ENCODE measurements around the gene AHDC1. TPM values are rescaled to one million over a fixed set of nuclear protein-coding genes. Genes with fewer than 3 reads are reported as not detected.

The AHDC1 gene
- total RNA-seq, 2 donors from 2014 or later = 27.1 to 83.7 TPM

GRCh38 chr1:27612718-27613117 is 8.8 kb upstream of the AHDC1 start:
- H3K4me3 ChIP-seq = no peak overlapping the region
- 93% methylated on average over 12 of the region's 12 CpGs for WGBS
- H3K27ac ChIP-seq = no peak overlapping the region
- no peak for TF ChIP-seq POLR2A (IDR thresholded peaks at IDR 0.05)
- no peak for TF ChIP-seq POLR2AphosphoS5 (IDR thresholded peaks at IDR 0.05)
- intact Hi-C loops (cut with DNase I) = no loop called here
- no peaks in the 10 kb centered on the region for H3K9me3 ChIP-seq
- H3K27me3 ChIP-seq (replicated peaks; ENCODE audit: insufficient read depth) = no peaks in the 10 kb centered on the region
- no peaks in the 10 kb centered on the region for H3K36me3 ChIP-seq
- H3K4me1 ChIP-seq (replicated peaks) = no peaks in the 10 kb centered on the region
- no peak for DNase-seq (ENCODE audit: low spot score)

GRCh38 chr1:27611450-27611849 is 7.5 kb upstream of the AHDC1 start:
- TF ChIP-seq POLR2A (IDR thresholded peaks at IDR 0.05) (no peak), POLR2AphosphoS5 (IDR thresholded peaks at IDR 0.05) (no peak), CTCF (IDR thresholded peaks at IDR 0.05) (no peak)
- intact Hi-C loops (cut with DNase I) = no loop called here
- Histone ChIP-seq H3K4me3 (no peak overlapping the region), H3K4me1 (replicated peaks) (no peaks in the 10 kb centered on the region), H3K9me3 (no peaks in the 10 kb centered on the region), H3K27ac (no peak overlapping the region), H3K36me3 (no peaks in the 10 kb centered on the region), H3K27me3 (replicated peaks; ENCODE audit: insufficient read depth) (no peaks in the 10 kb centered on the region)
- WGBS = 79% methylated on average over 4 of the region's 4 CpGs
- DNase-seq (ENCODE audit: low spot score) = no peak

- Histone ChIP-seq H3K4me1 (replicated peaks) (no peaks in the 10 kb centered on the region), H3K4me3 (no peak overlapping the region), H3K9me3 (no peaks in the 10 kb centered on the region), H3K27me3 (replicated peaks; ENCODE audit: insufficient read depth) (no peaks in the 10 kb centered on the region), H3K36me3 (no peaks in the 10 kb centered on the region), H3K27ac (no peak overlapping the region)
- TF ChIP-seq CTCF (IDR thresholded peaks at IDR 0.05) (no peak), POLR2A (IDR thresholded peaks at IDR 0.05) (no peak), POLR2AphosphoS5 (IDR thresholded peaks at IDR 0.05) (no peak)
- intact Hi-C loops (cut with DNase I) = loop anchor here (2.0 kb wide), 1 partner anchor 53 kb away; no protein-coding TSS in a partner anchor
- no peak for DNase-seq (ENCODE audit: low spot score)
- 78% methylated on average over 12 of the region's 12 CpGs for WGBS
These were observed 5.8 kb upstream of the AHDC1 start for GRCh38 chr1:27609618-27610240.

GRCh38 chr1:27609210-27609555 is 5.2 kb upstream of the AHDC1 start:
- no peaks in the 10 kb centered on the region for H3K36me3 ChIP-seq
- H3K27me3 ChIP-seq (replicated peaks; ENCODE audit: insufficient read depth) = no peaks in the 10 kb centered on the region
- WGBS = 56% methylated on average over 3 of the region's 3 CpGs
- no peak for DNase-seq (ENCODE audit: low spot score)
- no peak overlapping the region for H3K4me3 ChIP-seq
- intact Hi-C loops (cut with DNase I) = loop anchor here (2.0 kb wide), 1 partner anchor 54 kb away; no protein-coding TSS in a partner anchor
- no peak for TF ChIP-seq POLR2A (IDR thresholded peaks at IDR 0.05)
- TF ChIP-seq CTCF (IDR thresholded peaks at IDR 0.05) = no peak
- no peak for TF ChIP-seq POLR2AphosphoS5 (IDR thresholded peaks at IDR 0.05)
- no peaks in the 10 kb centered on the region for H3K4me1 ChIP-seq (replicated peaks)
- no peaks in the 10 kb centered on the region for H3K9me3 ChIP-seq
- H3K27ac ChIP-seq = no peak overlapping the region

- intact Hi-C loops (cut with DNase I) = no loop called here
- TF ChIP-seq POLR2AphosphoS5 (IDR thresholded peaks at IDR 0.05) (no peak), POLR2A (IDR thresholded peaks at IDR 0.05) (no peak), CTCF (IDR thresholded peaks at IDR 0.05) (no peak)
- H3K27me3 ChIP-seq (replicated peaks; ENCODE audit: insufficient read depth) = no peaks in the 10 kb centered on the region
These were observed 3.4 kb upstream of the AHDC1 start for GRCh38 chr1:27607239-27607804.

More at GRCh38 chr1:27607239-27607804, 3.4 kb upstream of the AHDC1 start:
- no peak for DNase-seq (ENCODE audit: low spot score)
- no peak overlapping the region for H3K27ac ChIP-seq
- H3K9me3 ChIP-seq = no peaks in the 10 kb centered on the region
- H3K36me3 ChIP-seq = no peaks in the 10 kb centered on the region
- no peaks in the 10 kb centered on the region for H3K4me1 ChIP-seq (replicated peaks)
- 64% methylated on average over 11 of the region's 11 CpGs for WGBS
- H3K4me3 ChIP-seq = no peak overlapping the region

Measured in prostate gland (tissue), 2 donors.